Stimulated activated CD4-positive, alpha-beta T cell treated with anti-CD3 and anti-CD28 coated beads, Interleukin-1b, Interleukin-23, amount 100 ng/mL, for 1 hour (primary cell): ENCODE data around the gene NOC2L.
A peak's percentile ranks its signal among the peaks of the same experiment; 100 is the strongest.
"Not testable (repeated sequence)": the region's sequence is repeated elsewhere in the genome, so short reads cannot be mapped to it uniquely, and the experiment has no call there.

Source experiments
- DNase-seq, 2 donors: peaks; one replicate each; pipeline ENCODE4 v3.0.0-alpha.2; 2020; ENCODE audit warnings: low read depth in 2 of 2

Gene NOC2L

DNA sequence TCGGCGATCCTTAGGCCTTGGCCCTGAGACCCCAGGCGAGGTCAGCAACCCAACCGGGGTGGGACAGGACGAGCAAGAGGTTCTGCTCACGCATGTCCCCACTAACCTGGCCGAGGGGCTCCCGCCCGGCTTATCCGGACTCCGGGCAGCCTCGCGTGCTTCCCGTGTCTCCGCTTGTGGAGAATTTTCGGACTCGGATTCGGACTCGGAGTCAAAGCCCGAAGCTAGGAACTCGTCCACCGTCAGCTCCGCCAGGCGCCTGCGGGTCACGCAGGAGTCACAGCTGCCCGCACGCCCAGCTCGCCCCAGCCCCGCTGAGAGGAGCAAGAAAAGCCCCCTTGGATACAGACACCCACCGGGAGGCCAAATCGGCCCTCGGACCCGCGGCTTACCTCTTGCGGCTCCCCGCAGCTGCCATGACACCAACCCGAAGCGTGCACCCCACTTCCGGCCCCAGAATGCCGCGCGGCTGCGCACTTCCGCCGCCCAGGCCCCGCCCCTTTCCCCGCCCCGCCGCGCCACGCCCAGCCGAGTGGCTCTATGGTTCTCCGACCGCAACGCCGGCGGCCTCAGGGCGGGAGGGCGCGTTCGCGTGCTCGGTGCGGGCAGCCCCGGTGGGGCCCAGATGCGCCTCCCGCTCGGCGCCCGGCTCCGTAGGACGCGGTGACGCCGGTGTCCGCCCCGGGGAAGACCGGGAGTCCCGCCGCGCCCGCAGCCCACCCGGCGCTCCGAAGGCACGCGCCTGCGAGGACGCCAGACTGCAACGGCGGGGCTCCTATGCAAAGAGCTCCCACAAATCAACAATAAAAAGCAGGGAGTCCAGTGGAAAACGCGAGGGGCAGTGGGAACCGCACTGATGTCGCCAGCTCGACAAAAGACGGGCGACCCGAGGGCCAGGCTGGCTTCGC, at the start of gene NOC2L:
Gene NOC2L, minus strand, starts transcription at position 434 of the 908 bp plus-strand sequence. Its CDS starts 16 bp downstream, at position 418.
- peak; percentile 93 to 99 for DNase-seq

DNA sequence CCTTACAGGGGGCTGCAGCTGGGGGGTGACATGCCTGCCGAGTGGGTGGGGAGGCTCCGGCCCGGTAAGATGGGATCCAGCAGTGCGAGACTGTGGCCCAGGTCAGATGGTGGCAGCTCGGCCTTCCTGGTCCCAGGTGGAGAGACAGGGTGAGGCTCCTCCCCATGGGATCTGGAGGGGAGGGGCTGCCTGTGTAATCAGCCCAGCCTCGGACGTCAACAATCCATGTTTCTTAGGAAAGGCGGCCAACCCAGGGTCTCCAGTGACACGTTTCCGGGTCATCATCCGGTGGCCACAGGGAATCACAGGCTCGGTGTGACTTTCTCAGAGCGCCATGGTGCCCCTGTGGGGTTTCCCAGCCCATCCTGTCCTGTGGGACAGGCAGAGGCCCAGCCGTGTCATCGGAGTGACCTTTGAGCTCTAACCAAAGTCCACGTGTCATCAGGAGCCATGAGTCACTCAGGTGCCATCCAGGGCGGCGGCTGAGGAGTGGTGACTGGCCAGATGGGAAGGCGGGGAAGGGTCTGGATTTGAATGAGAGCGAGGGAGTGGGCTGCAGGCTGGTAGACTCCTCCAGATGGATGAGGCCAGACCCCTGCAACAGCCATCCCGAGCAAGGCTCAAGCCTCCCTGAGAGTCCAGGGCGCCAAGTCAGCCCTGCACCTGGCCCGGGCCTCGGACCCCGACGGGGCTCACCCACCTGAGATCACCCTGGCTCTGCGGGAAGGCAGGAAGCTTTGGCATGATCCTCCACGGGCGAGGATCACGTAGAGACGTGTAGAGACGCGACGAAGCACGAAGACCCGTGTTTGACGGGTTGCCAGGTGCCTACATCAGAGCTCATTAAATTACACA, 47.5 kb upstream of the NOC2L start:
- DNase-seq = no peak

- DNase-seq = no peak
Measured at GRCh38 chr1:1005774-1006304, 46.8 kb upstream of the NOC2L start.

- no peak for DNase-seq
Measured at GRCh38 chr1:1004780-1005697, 46.0 kb upstream of the NOC2L start.

DNA sequence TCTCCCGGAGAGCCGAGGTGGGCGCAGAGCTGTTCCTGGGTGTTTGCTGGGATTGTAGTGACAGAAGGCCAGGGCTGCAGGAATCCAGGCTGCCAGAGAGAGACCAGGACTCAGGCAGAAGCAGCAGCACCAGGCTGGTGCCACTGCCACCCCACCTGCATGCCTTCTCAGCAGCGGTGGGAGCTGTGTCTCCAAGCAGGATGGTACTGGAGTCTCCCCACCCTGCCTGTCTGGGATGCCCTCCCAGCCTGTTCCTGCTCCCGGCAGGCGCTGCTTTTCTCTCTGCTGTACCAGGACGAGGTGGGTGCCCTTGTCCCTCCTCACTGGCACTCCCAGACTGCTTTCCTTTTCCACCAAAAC, 45.3 kb upstream of the NOC2L start:
- no peak for DNase-seq

- DNase-seq = no peak
Measured at GRCh38 chr1:1003618-1004419, 44.8 kb upstream of the NOC2L start.

DNA sequence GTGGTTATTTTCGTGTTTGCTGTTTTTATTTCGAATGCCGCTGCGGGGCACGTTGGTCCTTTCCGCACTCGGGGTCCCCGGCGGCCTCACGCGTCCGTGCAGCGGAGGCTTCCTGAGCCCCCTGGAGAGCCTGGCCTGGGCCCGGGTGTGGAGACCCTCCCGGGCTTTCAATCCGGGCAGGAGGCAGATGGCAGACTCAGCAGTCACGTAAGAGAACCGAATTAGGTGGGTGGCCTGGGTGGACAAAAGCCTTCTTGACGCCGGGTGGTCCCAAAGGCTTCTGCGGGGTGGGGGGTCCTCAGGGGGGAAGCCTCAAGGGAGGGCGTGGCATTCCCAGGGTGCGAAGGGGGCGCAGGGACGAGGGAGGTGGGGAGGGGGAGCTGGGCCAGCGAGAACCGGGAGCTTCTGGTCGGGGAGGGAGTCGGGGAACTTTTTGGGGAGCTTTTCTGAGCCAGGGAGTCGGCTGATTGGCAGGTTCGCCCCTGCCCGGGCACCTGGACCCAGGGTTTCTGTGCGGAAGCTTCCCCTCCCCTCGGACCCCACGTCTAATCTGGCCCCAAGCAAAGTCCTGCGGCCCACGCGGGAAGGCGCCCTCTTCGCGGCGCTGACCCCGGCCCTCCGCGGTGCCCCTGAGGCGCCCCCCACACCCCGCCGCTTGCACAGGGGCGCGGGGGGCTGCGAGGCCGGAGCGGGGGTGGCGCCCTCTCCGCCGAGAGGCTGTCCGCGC, 42.2 kb upstream of the NOC2L start:
- no peak for DNase-seq

- DNase-seq = peak in 1 of 2 donors; percentile 52
Measured at GRCh38 chr1:1000357-1001056, 41.5 kb upstream of the NOC2L start.

DNA sequence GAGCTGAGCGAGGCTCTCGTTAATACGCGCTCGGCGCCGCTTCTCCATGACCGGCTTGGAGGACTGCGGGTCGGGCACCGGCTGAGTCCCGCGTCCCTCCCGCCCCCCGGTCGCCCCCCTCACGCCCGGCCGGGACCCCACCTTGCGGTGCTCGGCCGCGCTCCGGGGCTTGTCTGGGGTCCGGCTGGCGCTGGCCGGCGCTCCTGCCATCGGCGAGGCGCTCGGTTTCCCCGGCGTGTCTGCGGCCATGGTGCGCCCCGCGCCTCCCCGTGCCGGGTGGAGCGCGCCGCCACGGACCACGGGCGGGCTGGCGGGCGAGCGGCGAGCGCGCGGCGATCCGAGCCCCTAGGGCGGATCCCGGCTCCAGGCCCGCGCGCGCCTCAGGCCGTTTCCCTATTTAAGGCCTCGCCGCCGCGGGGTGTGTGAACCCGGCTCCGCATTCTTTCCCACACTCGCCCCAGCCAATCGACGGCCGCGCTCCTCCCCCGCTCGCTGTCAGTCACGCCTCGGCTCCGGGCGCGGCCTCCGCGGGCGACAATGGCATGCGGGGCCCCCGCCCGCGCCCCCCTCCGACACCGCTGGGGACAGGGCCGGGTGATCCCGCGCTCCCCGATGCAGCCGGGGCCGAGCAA, 40.8 kb upstream of the NOC2L start, which contains the start of gene HES4:
Gene HES4, minus strand, starts transcription at position 373 of the 632 bp plus-strand sequence. Its CDS starts 124 bp downstream, at position 249.
- no peak for DNase-seq

DNA sequence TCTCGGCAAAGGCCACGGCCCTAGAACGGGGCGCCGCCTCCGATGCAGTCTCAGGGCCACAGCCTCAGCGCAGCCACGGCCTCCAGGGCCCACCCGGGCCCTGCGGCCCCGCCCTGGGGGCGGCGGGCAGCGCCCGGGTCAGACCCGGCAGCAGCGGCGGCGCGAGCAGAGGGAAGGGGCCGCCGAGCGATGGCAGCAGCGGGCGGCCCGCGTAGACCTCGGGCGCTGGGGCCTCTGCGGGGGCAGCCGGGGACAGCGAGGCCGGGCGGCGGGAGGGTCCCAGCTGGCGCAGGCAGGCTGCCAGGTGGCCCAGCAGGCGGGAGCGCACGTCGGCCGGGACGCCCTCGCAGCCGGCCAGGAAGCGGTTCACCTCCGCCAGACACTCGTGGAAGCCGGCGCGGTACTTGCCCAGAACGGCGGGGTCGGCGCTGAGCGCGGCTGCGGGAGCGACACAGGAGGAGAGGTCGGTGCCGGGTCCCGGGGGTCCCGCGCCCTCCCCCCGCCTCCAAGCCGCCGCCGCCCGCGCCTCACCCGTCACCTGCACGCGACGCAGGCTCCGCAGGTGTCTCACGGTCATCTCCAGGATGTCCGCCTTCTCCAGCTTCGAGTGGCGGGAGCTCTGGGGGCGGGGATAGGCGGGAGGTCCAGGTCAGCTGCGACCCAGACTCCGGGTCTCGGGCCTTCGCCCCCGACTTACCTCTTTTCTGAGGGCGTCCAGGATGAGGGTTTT, 40.1 kb upstream of the NOC2L start:
- DNase-seq = no peak

DNA sequence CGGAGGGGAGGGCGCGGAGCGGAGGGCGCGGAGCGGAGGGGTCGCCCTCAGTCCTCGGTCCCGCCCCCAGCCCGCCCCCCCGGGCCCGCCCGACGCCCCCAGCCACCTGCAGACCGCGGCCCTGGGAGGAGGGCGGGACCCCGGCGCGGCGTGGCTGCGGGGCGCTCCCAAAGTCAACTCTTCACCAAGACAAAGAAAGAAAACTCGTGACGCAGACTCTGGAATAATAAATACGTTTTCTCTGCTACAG, 39.6 kb upstream of the NOC2L start:
- no peak for DNase-seq

- no peak for DNase-seq
Measured at GRCh38 chr1:997993-998744, 39.1 kb upstream of the NOC2L start.

GRCh38 chr1:997713-997992, 38.6 kb upstream of the NOC2L start:
- no peak for DNase-seq

- no peak for DNase-seq
Measured at GRCh38 chr1:996851-997712, 38.0 kb upstream of the NOC2L start.

DNA sequence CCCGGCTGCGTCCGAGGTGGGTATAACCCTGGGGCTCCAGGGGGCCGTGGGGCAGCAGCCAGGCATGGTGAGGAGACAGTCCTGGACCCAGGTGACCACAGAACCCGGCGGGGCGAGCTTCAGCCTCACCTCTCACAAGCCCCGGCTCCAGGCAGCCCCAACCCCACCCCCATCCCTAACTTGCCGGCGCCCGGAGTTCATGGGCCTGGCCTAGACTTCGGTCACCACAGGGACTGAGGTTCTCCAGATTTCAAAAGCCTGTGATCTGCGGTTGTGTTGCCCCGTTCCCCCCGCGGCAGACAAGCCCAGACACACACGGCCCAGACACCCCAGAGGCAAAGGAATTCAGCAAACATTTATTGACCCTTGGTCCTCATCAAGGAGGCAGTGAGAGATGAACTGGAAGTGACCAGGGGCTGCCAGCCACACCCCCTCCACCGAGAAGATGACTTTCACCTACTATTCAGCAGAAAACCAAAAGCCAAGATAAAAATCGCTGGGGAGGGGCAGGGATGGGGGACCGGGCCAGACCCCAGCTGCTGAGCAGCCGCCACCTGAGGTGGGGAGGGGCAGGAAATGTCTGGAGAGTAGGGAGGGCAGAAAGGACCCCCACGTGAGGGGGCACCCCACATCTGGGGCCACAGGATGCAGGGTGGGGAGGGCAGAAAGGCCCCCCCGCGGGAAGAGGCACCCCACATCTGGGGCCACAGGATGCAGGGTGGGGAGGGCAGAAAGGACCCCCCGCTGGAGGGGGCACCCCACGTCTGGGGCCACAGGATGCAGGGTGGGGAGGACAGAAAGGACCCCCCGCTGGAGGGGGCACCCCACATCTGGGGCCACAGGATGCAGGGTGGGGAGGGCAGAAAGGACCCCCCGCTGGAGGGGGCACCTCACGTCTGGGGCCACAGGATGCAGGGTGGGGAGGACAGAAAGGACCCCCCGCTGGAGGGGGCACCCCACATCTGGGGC, 36.9 kb upstream of the NOC2L start:
- no peak for DNase-seq

DNA sequence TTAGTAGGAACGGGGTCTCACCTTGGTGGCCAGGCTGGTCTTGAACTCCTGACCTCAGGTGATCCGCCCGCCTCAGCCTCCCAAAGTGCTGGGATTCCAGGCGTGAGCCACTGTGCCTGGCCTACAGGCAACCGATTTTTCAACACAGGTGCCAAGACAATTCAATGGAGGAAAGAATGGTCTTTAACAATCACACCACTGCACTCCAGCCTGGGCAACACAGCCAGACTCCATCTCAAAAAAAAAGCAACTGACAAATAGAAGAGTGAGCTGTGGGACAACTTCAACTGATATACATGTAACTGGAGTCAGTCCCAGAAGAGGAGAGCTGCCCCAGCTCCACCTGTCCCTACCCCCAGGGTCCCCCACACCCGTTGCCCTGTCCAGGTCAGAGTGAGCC, 35.5 kb upstream of the NOC2L start:
- DNase-seq = not testable (repeated sequence)
